A549 (cell line): ENCODE measurements around the gene GYS1. TPM values are rescaled to one million over a fixed set of nuclear protein-coding genes. Genes with fewer than 3 reads are reported as not detected.

Source experiments
- ATAC-seq, 2 experiments: fragments of 200-7000 bp in 1 of 2; fragments of >200 bp in 1 of 2; cut with Nextera tagmentation in 1 of 2; cut with Tn5 transposase in 1 of 2; 3 replicates each; pipeline versions ENCODE4 v1.8.0 to v1.9.1; 2018 to 2020; ENCODE audit warnings: mild to moderate bottlenecking in 1 of 2, moderate library complexity in 1 of 2
- CTCF ChIA-PET: fragments of 300-600 bp; sonication (Branson Sonifier 250); formaldehyde crosslinking; extraction: SDS; loops from one replicate; lab custom pipeline; 2021; ENCODE audit warnings: antibody characterized with exemption, inconsistent platforms; lab: Yijun Ruan, JAX
- POLR2A ChIA-PET: fragments of 350-600 bp; formaldehyde crosslinking; extraction: SDS; loops from one replicate; lab custom pipeline; 2021; ENCODE audit warnings: antibody characterized with exemption, inconsistent platforms; lab: Yijun Ruan, JAX
- DNase-seq, 2 experiments: peaks; one replicate each; pipeline versions ENCODE4 v3.0.0 to v3.0.0-alpha.2; 2011 to 2016; ENCODE audit warnings: low read depth in 1 of 2, low spot score in 1 of 2
- FAIRE-seq: peaks from 2 replicates; lab custom pipeline; 2011; peaks lifted over from hg19 to GRCh38; lab: Jason Lieb, UNC
- H3K27ac ChIP-seq, 2 experiments: fragments of >200 bp; sonication (Bioruptor Twin); formaldehyde crosslinking; 3 replicates each; pipeline ENCODE4 v1.5.1; 2016 to 2017
- H3K4me1 ChIP-seq: fragments of >200 bp; sonication (Bioruptor Twin); formaldehyde crosslinking; 3 replicates; pipeline ENCODE4 v1.6.1; 2016
- H3K4me2 ChIP-seq: fragments of >200 bp; sonication (Bioruptor Twin); formaldehyde crosslinking; 3 replicates; pipeline ENCODE4 v1.6.1; 2016
- H3K4me3 ChIP-seq: fragments of >200 bp; sonication (Bioruptor Twin); formaldehyde crosslinking; 3 replicates; pipeline ENCODE4 v1.5.1; 2016
- H3K9me3 ChIP-seq: fragments of >200 bp; sonication (Bioruptor Twin); formaldehyde crosslinking; 3 replicates; pipeline ENCODE4 v1.6.1; 2016
- BHLHE40 ChIP-seq: IDR thresholded peaks from 2 replicates; pipeline ENCODE4 v1.6.1; 2012; ENCODE audit warnings: low read depth, low read length, inconsistent platforms
- CBX8 ChIP-seq: fragments of 200-600 bp; sonication (generic); IDR thresholded peaks from 2 replicates; pipeline ENCODE4 v1.6.1; 2016
- CEBPB ChIP-seq, 2 experiments: fragments of >200 bp in 1 of 2; sonication (Bioruptor Twin) in 1 of 2; formaldehyde crosslinking in 1 of 2; IDR thresholded peaks; 2 replicates each; pipeline ENCODE4 v1.6.1; 2012 to 2016
- FOSB ChIP-seq: fragments of 250-450 bp; sonication (Bioruptor Pico); IDR thresholded peaks from 2 replicates; pipeline ENCODE4 v1.5.0; 2020; ENCODE audit warnings: mild to moderate bottlenecking, moderate library complexity
- HEYL ChIP-seq: fragments of 250-450 bp; sonication (Bioruptor Pico); IDR thresholded peaks from 2 replicates; pipeline ENCODE4 v1.8.0; 2021; ENCODE audit warnings: mild to moderate bottlenecking, moderate library complexity
- HMGXB4 ChIP-seq: fragments of 250-450 bp; sonication (Bioruptor Pico); IDR thresholded peaks from 2 replicates; pipeline ENCODE4 v1.5.0; 2021; ENCODE audit warnings: mild to moderate bottlenecking, moderate library complexity, borderline replicate concordance
- HOXA7 ChIP-seq: fragments of 250-450 bp; sonication (Bioruptor Pico); IDR thresholded peaks from 2 replicates; pipeline ENCODE4 v1.5.0; 2020; ENCODE audit warnings: mild to moderate bottlenecking, moderate library complexity
- HOXB5 ChIP-seq: fragments of 250-450 bp; sonication (Bioruptor Pico); IDR thresholded peaks from 2 replicates; pipeline ENCODE4 v1.5.0; 2020; ENCODE audit warnings: mild to moderate bottlenecking, moderate library complexity
- JUN ChIP-seq, 2 experiments: fragments of >200 bp; sonication (Bioruptor Twin); formaldehyde crosslinking; IDR thresholded peaks; 2 replicates in 1 of 2; 3 replicates in 1 of 2; pipeline ENCODE4 v1.6.1; 2016 to 2017
- KDM1A ChIP-seq: fragments of 200-600 bp; sonication (generic); IDR thresholded peaks from 2 replicates; pipeline ENCODE4 v1.6.1; 2016; ENCODE audit warnings: low read depth, mild to moderate bottlenecking
- MAZ ChIP-seq: fragments of 150-350 bp; IDR thresholded peaks from 2 replicates; pipeline ENCODE4 v1.6.1; 2014; ENCODE audit warnings: antibody characterized with exemption, low read depth, low read length, borderline replicate concordance
- PBX3 ChIP-seq: IDR thresholded peaks from 2 replicates; pipeline ENCODE4 v1.6.1; 2012
- PHF8 ChIP-seq: fragments of 200-600 bp; sonication (generic); IDR thresholded peaks from 2 replicates; pipeline ENCODE4 v1.6.1; 2016; ENCODE audit warnings: low read depth, mild to moderate bottlenecking, antibody characterized with exemption, moderate library complexity, borderline replicate concordance
- POLR2AphosphoS2 ChIP-seq: conservative IDR thresholded peaks from 2 replicates; pipeline ENCODE4 v1.6.1; 2012; ENCODE audit warnings: low read length, improper control_type of control experiment, inconsistent platforms
- RAD21 ChIP-seq, 2 experiments: fragments of >200 bp in 1 of 2; sonication (Bioruptor Twin) in 1 of 2; formaldehyde crosslinking in 1 of 2; IDR thresholded peaks in 1 of 2; conservative IDR thresholded peaks in 1 of 2; 2 replicates in 1 of 2; 3 replicates in 1 of 2; pipeline ENCODE4 v1.6.1; 2012 to 2018; ENCODE audit warnings: inconsistent platforms in 1 of 2
- RARB ChIP-seq: fragments of 250-450 bp; sonication (Bioruptor Pico); IDR thresholded peaks from 2 replicates; pipeline ENCODE4 v1.8.0; 2021; ENCODE audit warnings: mild to moderate bottlenecking, moderate library complexity
- RCOR1 ChIP-seq: fragments of 150-350 bp; IDR thresholded peaks from 2 replicates; pipeline ENCODE4 v1.6.1; 2014; ENCODE audit warnings: antibody characterized with exemption, low read length, low read depth
- RFX5 ChIP-seq: fragments of 450-650 bp; IDR thresholded peaks from 2 replicates; pipeline ENCODE4 v1.7.1; 2014; ENCODE audit warnings: antibody characterized with exemption, mild to moderate bottlenecking, moderate library complexity
- RNF2 ChIP-seq: fragments of 200-600 bp; sonication (generic); IDR thresholded peaks from 2 replicates; pipeline ENCODE4 v1.6.1; 2016; ENCODE audit warnings: low read depth, mild to moderate bottlenecking, antibody characterized with exemption, moderate library complexity, borderline replicate concordance
- SMC3 ChIP-seq: fragments of >200 bp; sonication (Bioruptor Twin); formaldehyde crosslinking; IDR thresholded peaks from 3 replicates; pipeline ENCODE4 v1.6.1; 2018; ENCODE audit warnings: inconsistent platforms
- TP53 ChIP-seq: fragments of 250-450 bp; sonication (Bioruptor Pico); IDR thresholded peaks from 2 replicates; pipeline ENCODE4 v1.5.0; 2021; ENCODE audit warnings: mild to moderate bottlenecking, moderate library complexity
- ZC3H11A ChIP-seq: fragments of 450-650 bp; IDR thresholded peaks from 2 replicates; pipeline ENCODE4 v1.6.1; 2014; ENCODE audit warnings: antibody characterized with exemption, mild to moderate bottlenecking
- ZFP36 ChIP-seq: fragments of 450-650 bp; IDR thresholded peaks from 2 replicates; pipeline ENCODE4 v1.6.1; 2014; ENCODE audit warnings: borderline replicate concordance; ENCODE audit not compliant: partially characterized antibody
- ZNF302 ChIP-seq: fragments of 250-450 bp; sonication (Bioruptor Pico); IDR thresholded peaks from 2 replicates; pipeline ENCODE4 v1.9.0; 2021; ENCODE audit warnings: inconsistent platforms, mild to moderate bottlenecking, moderate library complexity
- WGBS: methylation state at CpG from one replicate; pipeline ENCODE4 v1.1.6; 2017; ENCODE audit errors: missing lambda C conversion rate; 5-methylcytosine and 5-hydroxymethylcytosine counted together
- polyA plus RNA-seq, 4 experiments: library from polyadenylated mRNA; depleted of rRNA in 3 of 4; stranded (reverse); fragments of >200 nt; fragmentation: RNase III in 1 of 4; extraction: RNeasy Plus Mini Kit Qiagen cat#74134 plus additional on column Dnase treatment in 1 of 4; gene quantifications; 2 replicates in 3 of 4; 3 replicates in 1 of 4; pipeline ENCODE4 v1.2.3, GENCODE V29; 2011 to 2017
- TF ChIP-seq, protein P1 (sequence below): IDR thresholded peaks from 2 replicates; pipeline ENCODE4 v1.6.1; 2012; ENCODE audit warnings: low read depth, borderline replicate concordance

The GYS1 gene
- polyA plus RNA-seq, 2 of the 4 experiments (the other 2 are of a cell fraction): 10.3 to 24.8 TPM

- ChIA-PET POLR2A (no interaction called here), CTCF (interaction anchor here (1.5 to 21.8 kb wide), 2 partner anchors 16 to 40 kb away, joined by 3 to 408 read pairs; partner anchors contain the start of genes GYS1 and RUVBL2)
- no peak overlapping the region for H3K4me3 ChIP-seq
- 89% methylated on average over 17 of the region's 17 CpGs for WGBS
- ATAC-seq (no peak), DNase-seq (no peak), FAIRE-seq (no peak)
- H3K4me2 ChIP-seq: no peak overlapping the region
- no peak overlapping the region for H3K27ac ChIP-seq
- H3K9me3 ChIP-seq: no peaks in the 10 kb centered on the region
- H3K4me1 ChIP-seq: no peaks in the 10 kb centered on the region
- TF ChIP-seq, protein P1, sequence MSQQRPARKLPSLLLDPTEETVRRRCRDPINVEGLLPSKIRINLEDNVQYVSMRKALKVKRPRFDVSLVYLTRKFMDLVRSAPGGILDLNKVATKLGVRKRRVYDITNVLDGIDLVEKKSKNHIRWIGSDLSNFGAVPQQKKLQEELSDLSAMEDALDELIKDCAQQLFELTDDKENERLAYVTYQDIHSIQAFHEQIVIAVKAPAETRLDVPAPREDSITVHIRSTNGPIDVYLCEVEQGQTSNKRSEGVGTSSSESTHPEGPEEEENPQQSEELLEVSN: no peak
- TF ChIP-seq ZC3H11A (no peak), RCOR1 (no peak), HOXA7 (CRISPR knock-in tag) (no peak), CEBPB (IDR thresholded peaks at IDR 0.05) (no peak), FOSB (CRISPR knock-in tag) (no peak), PBX3 (no peak), HMGXB4 (CRISPR knock-in tag) (no peak), POLR2AphosphoS2 (no peak), MAZ (no peak), SMC3 (no peak), HEYL (CRISPR knock-in tag) (no peak), RARB (CRISPR knock-in tag) (no peak), ZNF302 (CRISPR knock-in tag) (no peak), RFX5 (no peak)
- TF ChIP-seq, all 56 proteins: peak for 0
These were observed 18.1 kb upstream of the GYS1 start for GRCh38 chr19:49011194-49011593.

DNA sequence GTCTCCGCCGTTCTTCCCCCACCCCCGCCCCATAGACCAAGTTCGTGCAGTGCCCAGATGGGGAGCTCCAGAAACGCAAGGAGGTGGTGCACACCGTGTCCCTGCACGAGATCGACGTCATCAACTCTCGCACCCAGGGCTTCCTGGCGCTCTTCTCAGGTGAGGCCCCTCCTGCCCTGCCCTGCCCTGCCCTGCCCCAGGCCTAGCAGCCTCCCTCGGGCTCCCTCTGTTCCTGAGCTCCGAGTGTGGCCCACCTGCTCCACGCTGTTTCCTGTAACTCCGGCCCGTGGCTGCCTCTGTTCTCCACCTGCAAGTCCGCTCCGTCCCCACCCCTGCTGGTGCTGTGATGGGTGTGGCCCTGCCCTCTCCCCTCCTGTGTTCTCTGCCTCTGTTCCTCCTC, 17.3 kb upstream of the GYS1 start:
- Histone ChIP-seq H3K4me3 (no peak overlapping the region), H3K4me1 (no peaks in the 10 kb centered on the region), H3K27ac (no peak overlapping the region), H3K9me3 (no peaks in the 10 kb centered on the region), H3K4me2 (no peak overlapping the region)
- whole genome bisulfite sequencing: 92% methylated on average over 18 of the region's 18 CpGs
- CTCF ChIA-PET: interaction anchor here (1.0 to 21.8 kb wide), 2 partner anchors 15 to 87 kb away, joined by 4 to 408 read pairs; partner anchors contain the start of genes GYS1 and RUVBL2
- TF ChIP-seq RNF2 (no peak), TP53 (CRISPR knock-in tag) (no peak), HOXB5 (CRISPR knock-in tag) (no peak), RAD21 (conservative IDR thresholded peaks at IDR 0.05 in 1 of 2, IDR thresholded peaks at IDR 0.05 in 1 of 2) (no peak), PHF8 (no peak), MAZ (no peak)
- FAIRE-seq (no peak), DNase-seq (no peak), ATAC-seq (no peak)
- POLR2A ChIA-PET: interaction anchor here (0.8 to 1.4 kb wide), 2 partner anchors 9 to 17 kb away, joined by 3 to 6 read pairs; partner anchors contain the start of gene RUVBL2

DNA sequence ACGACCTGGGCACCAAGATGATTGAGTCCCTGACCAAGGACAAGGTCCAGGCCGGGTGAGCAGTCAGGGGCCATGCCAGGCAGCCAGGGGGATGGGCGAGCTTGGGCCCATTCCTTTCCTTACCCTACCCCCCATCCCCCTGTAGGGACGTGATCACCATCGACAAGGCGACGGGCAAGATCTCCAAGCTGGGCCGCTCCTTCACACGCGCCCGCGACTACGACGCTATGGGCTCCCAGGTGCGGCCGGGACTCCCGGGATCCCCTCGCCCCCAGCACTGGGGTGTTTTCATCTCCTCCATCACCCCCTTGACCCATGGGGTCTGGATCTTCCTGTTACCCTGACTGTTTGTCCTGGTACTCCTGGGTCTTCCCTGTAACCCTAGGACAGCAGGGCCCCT, 16.7 kb upstream of the GYS1 start:
- DNase-seq: no peak
- POLR2A ChIA-PET: interaction anchor here (0.8 to 1.4 kb wide), 2 partner anchors 10 to 16 kb away, joined by 3 to 6 read pairs; partner anchors contain the start of gene RUVBL2
- no peak for FAIRE-seq
- no peak for ATAC-seq
- H3K4me2 ChIP-seq: no peak overlapping the region
- no peak overlapping the region for H3K4me3 ChIP-seq
- 94% methylated on average over 18 of the region's 18 CpGs for WGBS
- no peak for TF ChIP-seq RARB (CRISPR knock-in tag)
- TF ChIP-seq RFX5: no peak
- no peak for TF ChIP-seq KDM1A
- TF ChIP-seq ZFP36: no peak
- no peak for TF ChIP-seq CBX8
- TF ChIP-seq BHLHE40: no peak
- TF ChIP-seq JUN (IDR thresholded peaks at IDR 0.05): no peak
- CTCF ChIA-PET: interaction anchor here (0.6 to 21.8 kb wide), 11 partner anchors 9 to 991 kb away, joined by 3 to 408 read pairs (median 4); partner anchors contain the start of genes GYS1 and RUVBL2
- H3K27ac ChIP-seq: no peak overlapping the region
- H3K9me3 ChIP-seq: no peaks in the 10 kb centered on the region
- no peaks in the 10 kb centered on the region for H3K4me1 ChIP-seq
